K562 (cell line): ENCODE data around the gene SYK. TPM values are rescaled to one million over a fixed set of nuclear protein-coding genes. Genes with fewer than 3 reads are reported as not detected.

Source experiments
- ATAC-seq: fragments of 200-7000 bp; cut with Tn5 transposase; 3 replicates; pipeline ENCODE4 v1.9.1; 2020; ENCODE audit warnings: moderate library complexity
- BruUV-seq: library from RNA; stranded (reverse); fragments of 400-500 nt; replicated peaks from 2 replicates; lab custom pipeline; 2021; lab: Mats Ljungman, UMichigan
- CTCF ChIA-PET: fragments of 300-600 bp; formaldehyde crosslinking; extraction: SDS; loops from one replicate; lab custom pipeline; 2021; ENCODE audit warnings: low intra/inter-chr PET ratio; lab: Yijun Ruan, JAX
- POLR2A ChIA-PET: fragments of 300-600, 350-650 bp; sonication (Branson Sonifier 250); formaldehyde crosslinking; extraction: SDS; loops from one replicate; lab custom pipeline; 2021; ENCODE audit warnings: antibody characterized with exemption, inconsistent platforms; lab: Yijun Ruan, JAX
- DNase-seq, 4 experiments: peaks; one replicate each; pipeline versions ENCODE4 v3.0.0 to v3.0.0-alpha.2; 2011 to 2018; ENCODE audit warnings: low spot score in 3 of 4, mixed read lengths in 3 of 4; ENCODE audit errors: extremely low read depth in 1 of 4
- FAIRE-seq: peaks from 2 replicates; lab custom pipeline; 2011; peaks lifted over from hg19 to GRCh38; lab: Jason Lieb, UNC
- H2AFZ ChIP-seq: 2 replicates; pipeline ENCODE4 v1.6.0; 2011; ENCODE audit warnings: low read depth, low read length, control low read depth, inconsistent platforms
- H3K27ac ChIP-seq: fragments of 200-600 bp; 3 replicates; pipeline ENCODE4 v1.8.0; 2011; ENCODE audit warnings: low read depth, mild to moderate bottlenecking, control low read depth, inconsistent platforms, low read length, moderate library complexity, mixed read lengths; ENCODE audit errors: extremely low read depth
- H3K27me3 ChIP-seq, 2 experiments: fragments of 300-600 bp in 1 of 2; 2 replicates in 1 of 2; 3 replicates in 1 of 2; pipeline versions ENCODE4 v1.6.0 to v1.8.0; 2011; ENCODE audit warnings: inconsistent platforms in 2 of 2, low read length in 2 of 2, mild to moderate bottlenecking in 1 of 2, mixed read lengths in 1 of 2, moderate library complexity in 1 of 2; ENCODE audit not compliant: control insufficient read depth in 2 of 2, insufficient read depth in 2 of 2
- H3K36me3 ChIP-seq: fragments of 300-600 bp; 3 replicates; pipeline ENCODE4 v1.8.0; 2011; ENCODE audit warnings: mild to moderate bottlenecking, low read length, inconsistent platforms; ENCODE audit not compliant: control insufficient read depth, insufficient read depth
- H3K4me1 ChIP-seq, 2 experiments: fragments of 200-600 bp in 1 of 2; replicated peaks in 1 of 2; 2 replicates in 1 of 2; 3 replicates in 1 of 2; pipeline versions ENCODE4 v1.5.1 to v1.8.0; 2011; ENCODE audit warnings: inconsistent platforms in 2 of 2, low read length in 2 of 2, mild to moderate bottlenecking in 1 of 2, mixed read lengths in 1 of 2, moderate library complexity in 1 of 2; ENCODE audit not compliant: control insufficient read depth in 2 of 2, insufficient read depth in 2 of 2
- H3K4me2 ChIP-seq: 2 replicates; pipeline ENCODE4 v1.6.1; 2011; ENCODE audit warnings: low read length, control low read depth, inconsistent platforms, mixed read lengths; ENCODE audit not compliant: insufficient read depth
- H3K4me3 ChIP-seq: fragments of 200-600 bp; sonication (generic), shearing (Covaris generic); 2 replicates; pipeline ENCODE4 v1.5.1; 2016; ENCODE audit warnings: control low read depth, inconsistent platforms
- H3K79me2 ChIP-seq: fragments of 200-600 bp; 3 replicates; pipeline ENCODE4 v1.8.0; 2011; ENCODE audit warnings: low read length, inconsistent platforms; ENCODE audit not compliant: control insufficient read depth, insufficient read depth
- H3K9ac ChIP-seq, 2 experiments: 2 replicates each; pipeline versions ENCODE4 v1.6.0 to v1.6.1; 2011; ENCODE audit warnings: low read depth in 2 of 2, low read length in 2 of 2, control low read depth in 1 of 2, inconsistent platforms in 1 of 2, mild to moderate bottlenecking in 1 of 2, mixed read lengths in 1 of 2; ENCODE audit not compliant: insufficient read depth in 1 of 2
- H3K9me1 ChIP-seq: one replicate; pipeline ENCODE4 v1.6.0; 2011; ENCODE audit warnings: inconsistent platforms, mild to moderate bottlenecking, low read length, moderate library complexity; ENCODE audit not compliant: control insufficient read depth, insufficient read depth
- H3K9me3 ChIP-seq: replicated peaks from 2 replicates; pipeline ENCODE4 v1.5.1; 2011; ENCODE audit warnings: low read depth, low read length, inconsistent platforms; ENCODE audit not compliant: control insufficient read depth, insufficient read depth
- H4K20me1 ChIP-seq: replicated peaks from 2 replicates; pipeline ENCODE4 v1.6.1; 2011; ENCODE audit warnings: low read length, inconsistent platforms, mixed read lengths; ENCODE audit not compliant: control insufficient read depth, insufficient read depth
- MCM2 ChIP-seq: fragments of 450-650 bp; IDR thresholded peaks from 2 replicates; pipeline ENCODE4 v1.6.1; 2017; ENCODE audit warnings: low read depth, mild to moderate bottlenecking
- RBM34 ChIP-seq: fragments of 200-400 bp; formaldehyde crosslinking; IDR thresholded peaks from 2 replicates; pipeline ENCODE4 v1.6.1; 2018; ENCODE audit warnings: low read length, borderline replicate concordance; ENCODE audit not compliant: insufficient read depth
- RNF219 ChIP-seq: fragments of 250-450 bp; sonication (Bioruptor Pico); IDR thresholded peaks from 2 replicates; pipeline ENCODE4 v1.5.0; 2022; ENCODE audit warnings: mild to moderate bottlenecking
- SMAD3 ChIP-seq: fragments of 450-650 bp; formaldehyde crosslinking; conservative IDR thresholded peaks from 2 replicates; pipeline ENCODE4 v1.4.0; 2020; ENCODE audit warnings: mild to moderate bottlenecking
- SMC3 ChIP-seq: conservative IDR thresholded peaks from 2 replicates; pipeline ENCODE4 v1.6.1; 2011; ENCODE audit warnings: low read depth, low read length, improper control_type of control experiment; ENCODE audit not compliant: insufficient read depth
- ZNF407 ChIP-seq: fragments of 450-650 bp; IDR thresholded peaks from 2 replicates; pipeline ENCODE4 v1.6.1; 2016; ENCODE audit warnings: low read depth
- ZNF584 ChIP-seq: fragments of 200-800 bp; sonication (Bioruptor generic); IDR thresholded peaks from 2 replicates; pipeline ENCODE4 v1.6.1; 2016; ENCODE audit warnings: low read depth, mild to moderate bottlenecking, missing genetic modification characterization, missing compliant biosample characterization
- ZSCAN29 ChIP-seq: fragments of 450-650 bp; IDR thresholded peaks from 2 replicates; pipeline ENCODE4 v1.6.1; 2017
- WGBS: fragments of 100-300 bp; shearing (Covaris generic); methylation state at CpG from one replicate; pipeline ENCODE4 v1.1.6; 2016; ENCODE audit warnings: low coverage, mixed read lengths; ENCODE audit not compliant: insufficient coverage; ENCODE audit errors: missing lambda C conversion rate; 5-methylcytosine and 5-hydroxymethylcytosine counted together
- in situ Hi-C: fragments of 300-500 bp; cut with MboI; formaldehyde crosslinking; loops from 4 replicates; pipeline ENCODE4 v1.15.0; 2018; ENCODE audit warnings: inconsistent platforms, mixed read lengths
- intact Hi-C: fragments of 100-400 bp; cut with micrococcal nuclease; formaldehyde crosslinking; loops from 2 replicates; pipeline ENCODE4 v1.14.2; 2022
- polyA plus RNA-seq, 8 experiments: library from polyadenylated mRNA; depleted of rRNA in 4 of 8; stranded (reverse) in 5 of 8; unstranded in 3 of 8; fragments of >200 nt; fragmentation: Nextera tagmentation in 2 of 8; fragmentation: Illumina TruSeq in 1 of 8; extraction: Ambion mirVana in 2 of 8; extraction: Trizol in 1 of 8; gene quantifications; 2 replicates each; pipeline versions ENCODE4 v1.2.1 to v1.2.3, GENCODE V29; 2011 to 2014; ENCODE audit warnings: inconsistent platforms in 1 of 8, missing spikeins in 1 of 8
- total RNA-seq, 7 experiments: library from RNA; depleted of rRNA in 6 of 7; stranded (reverse); fragments of >200 nt in 6 of 7; fragmentation: Illumina TruSeq in 2 of 7; extraction: Trizol in 2 of 7; gene quantifications; 2 replicates each; pipeline versions ENCODE4 v1.2.1 to v1.2.3, GENCODE V29; 2011 to 2021; ENCODE audit warnings: low replicate concordance in 1 of 7
- TF ChIP-seq, protein P1 (sequence below): fragments of 450-650 bp; IDR thresholded peaks from 2 replicates; pipeline ENCODE4 v1.7.0; 2016; ENCODE audit warnings: borderline replicate concordance

Gene SYK
- total and polyA plus RNA-seq, 9 of the 15 experiments (the other 6 are each of a cell fraction or from before 2014, with no cell fraction given) = 3.9 to 32.7 (median 16.7) TPM

GRCh38 chr9:90861380-90861779 is 59.8 kb downstream of the SYK start:
- no peaks in the 10 kb centered on the region for H4K20me1 ChIP-seq
- H3K27me3 ChIP-seq = no peaks in the 10 kb centered on the region
- H3K27ac ChIP-seq = no peak overlapping the region
- no peak for FAIRE-seq
- no peak overlapping the region for H2AFZ ChIP-seq
- intact Hi-C loops = no loop called here
- no peaks in the 10 kb centered on the region for H3K9me3 ChIP-seq
- H3K4me2 ChIP-seq = no peak overlapping the region
- ATAC-seq = no peak
- DNase-seq = no peak
- no peaks in the 10 kb centered on the region for H3K9me1 ChIP-seq
- 0% methylated on average over 1 of the region's 2 CpGs for WGBS
- H3K4me3 ChIP-seq = no peak overlapping the region
- POLR2A ChIA-PET = interaction anchor here (0.6 kb wide), 1 partner anchor 8 kb away, joined by 3 read pairs; no protein-coding TSS in a partner anchor
- no TSS peak for BruUV-seq
- H3K79me2 ChIP-seq = no peaks in the 10 kb centered on the region
- H3K9ac ChIP-seq = no peak overlapping the region
- in situ Hi-C loops = no loop called here
- H3K36me3 ChIP-seq = peaks cover 19% of the 10 kb centered on the region; the same call in 2 of the 3 replicates
- no peaks in the 10 kb centered on the region for H3K4me1 ChIP-seq
- CTCF ChIA-PET = no interaction called here
- TF ChIP-seq SMC3 (no peak), ZNF584 (CRISPR knock-in tag) (no peak), ZSCAN29 (no peak), ZNF407 (no peak), RNF219 (CRISPR knock-in tag) (no peak), RBM34 (no peak), SMAD3 (CRISPR knock-in tag) (no peak), MCM2 (no peak)
- TF ChIP-seq, protein P1, sequence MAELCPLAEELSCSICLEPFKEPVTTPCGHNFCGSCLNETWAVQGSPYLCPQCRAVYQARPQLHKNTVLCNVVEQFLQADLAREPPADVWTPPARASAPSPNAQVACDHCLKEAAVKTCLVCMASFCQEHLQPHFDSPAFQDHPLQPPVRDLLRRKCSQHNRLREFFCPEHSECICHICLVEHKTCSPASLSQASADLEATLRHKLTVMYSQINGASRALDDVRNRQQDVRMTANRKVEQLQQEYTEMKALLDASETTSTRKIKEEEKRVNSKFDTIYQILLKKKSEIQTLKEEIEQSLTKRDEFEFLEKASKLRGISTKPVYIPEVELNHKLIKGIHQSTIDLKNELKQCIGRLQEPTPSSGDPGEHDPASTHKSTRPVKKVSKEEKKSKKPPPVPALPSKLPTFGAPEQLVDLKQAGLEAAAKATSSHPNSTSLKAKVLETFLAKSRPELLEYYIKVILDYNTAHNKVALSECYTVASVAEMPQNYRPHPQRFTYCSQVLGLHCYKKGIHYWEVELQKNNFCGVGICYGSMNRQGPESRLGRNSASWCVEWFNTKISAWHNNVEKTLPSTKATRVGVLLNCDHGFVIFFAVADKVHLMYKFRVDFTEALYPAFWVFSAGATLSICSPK = no peak
